Thymus (tissue), 11 donors: ENCODE data around the gene PIP4K2C. TPM values are rescaled to one million over a fixed set of nuclear protein-coding genes. Genes with fewer than 3 reads are reported as not detected.

Experiments used
- DNase-seq, 9 donors: peaks; one replicate each; pipeline ENCODE4 v3.0.0-alpha.2; 2013; ENCODE audit warnings: low spot score in 9 of 9, low read depth in 6 of 9, missing footprints in 1 of 9
- H3K27ac ChIP-seq, 2 donors: one replicate each; pipeline ENCODE4 v1.5.1; 2013; ENCODE audit warnings: control low read depth in 1 of 2, low read depth in 1 of 2, low read length in 1 of 2, mild to moderate bottlenecking in 1 of 2, moderate library complexity in 1 of 2
- H3K27me3 ChIP-seq, 2 donors: one replicate each; pipeline ENCODE4 v1.5.1; 2013; ENCODE audit warnings: low read length in 1 of 2; ENCODE audit not compliant: control insufficient read depth in 2 of 2, insufficient read depth in 1 of 2
- H3K36me3 ChIP-seq, 2 donors: one replicate each; pipeline ENCODE4 v1.5.1; 2013; ENCODE audit warnings: low read length in 1 of 2, mild to moderate bottlenecking in 1 of 2, moderate library complexity in 1 of 2; ENCODE audit not compliant: control insufficient read depth in 2 of 2, insufficient read depth in 2 of 2
- H3K4me1 ChIP-seq, 2 donors: one replicate each; pipeline ENCODE4 v1.5.1; 2013; ENCODE audit warnings: low read length in 2 of 2; ENCODE audit not compliant: control insufficient read depth in 2 of 2, insufficient read depth in 2 of 2
- H3K4me3 ChIP-seq, 2 donors: one replicate each; pipeline ENCODE4 v1.5.1; 2013; ENCODE audit warnings: low read length in 2 of 2, control low read depth in 1 of 2, mild to moderate bottlenecking in 1 of 2
- H3K9me3 ChIP-seq, 2 donors: one replicate each; pipeline ENCODE4 v1.5.1; 2013; ENCODE audit warnings: low read length in 1 of 2, mild to moderate bottlenecking in 1 of 2; ENCODE audit not compliant: control insufficient read depth in 2 of 2, insufficient read depth in 1 of 2
- WGBS: extraction: QIAGEN DNeasy Blood & Tissue Kit; methylation state at CpG from one replicate; pipeline ENCODE4 v1.1.7; 2013; 5-methylcytosine and 5-hydroxymethylcytosine counted together
- polyA plus RNA-seq: library from polyadenylated mRNA; stranded (reverse); fragments of 200-250 nt; gene quantifications from one replicate; pipeline ENCODE4 v1.2.3, GENCODE V29; 2013
- total RNA-seq: library from RNA; stranded (reverse); fragments of 120-200 nt; gene quantifications from one replicate; pipeline ENCODE4 v1.2.4, GENCODE V29; 2013
- donor health status: healthy.

Gene PIP4K2C
- total and polyA plus RNA-seq, 2 donors, result 8.5 to 14.4 TPM

DNA sequence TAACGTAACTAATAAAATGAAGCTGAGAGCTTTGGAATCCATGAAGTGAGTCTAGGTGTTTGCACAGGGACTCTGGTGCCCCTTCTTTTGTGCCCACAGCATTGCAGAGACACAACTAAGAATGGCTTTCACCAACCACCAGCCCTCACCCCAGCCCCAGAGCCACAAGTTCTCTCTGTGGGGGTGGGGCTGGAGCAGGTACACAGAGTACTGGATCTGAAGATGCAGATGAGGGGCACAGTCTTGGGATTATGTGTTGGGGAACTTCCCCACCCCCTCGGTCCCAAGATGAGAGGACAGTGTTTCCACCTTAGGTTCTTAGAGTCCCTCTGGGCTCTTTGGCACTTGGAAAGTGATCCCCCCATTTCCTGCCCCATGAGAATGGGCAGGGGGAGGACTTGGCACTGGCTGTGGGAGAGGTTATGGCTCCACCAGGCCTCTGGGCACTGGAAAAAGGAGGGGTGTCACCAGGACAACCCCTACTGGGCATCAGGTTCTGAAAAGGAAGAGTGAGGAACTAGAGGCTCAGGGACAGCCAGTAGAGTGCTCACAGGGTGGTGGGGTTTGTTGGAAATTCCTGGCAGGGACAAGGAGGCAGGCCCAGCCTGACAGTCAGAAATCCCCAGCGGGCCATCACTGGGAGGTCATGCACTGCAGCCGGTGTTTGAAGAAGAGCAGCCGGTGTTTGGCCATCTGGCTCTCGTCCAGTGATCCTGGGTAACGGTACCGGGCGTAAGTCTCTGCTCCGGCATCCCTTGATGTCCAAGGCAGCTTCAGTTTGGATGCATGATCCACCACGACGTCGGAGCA is 35.3 kb downstream of the PIP4K2C start:
- no peak for DNase-seq
- no peak overlapping the region for H3K4me3 ChIP-seq
- no peak overlapping the region for H3K27ac ChIP-seq
- H3K9me3 ChIP-seq, result peaks cover 0 to 2% of the 10 kb centered on the region in 2 donors
- peaks cover 78 to 100% of the 10 kb centered on the region in 2 donors for H3K27me3 ChIP-seq
- H3K36me3 ChIP-seq, result no peaks in the 10 kb centered on the region
- 47% methylated on average over 13 of the region's 13 CpGs for WGBS
- H3K4me1 ChIP-seq, result peaks cover 0 to 7% of the 10 kb centered on the region in 2 donors

DNA sequence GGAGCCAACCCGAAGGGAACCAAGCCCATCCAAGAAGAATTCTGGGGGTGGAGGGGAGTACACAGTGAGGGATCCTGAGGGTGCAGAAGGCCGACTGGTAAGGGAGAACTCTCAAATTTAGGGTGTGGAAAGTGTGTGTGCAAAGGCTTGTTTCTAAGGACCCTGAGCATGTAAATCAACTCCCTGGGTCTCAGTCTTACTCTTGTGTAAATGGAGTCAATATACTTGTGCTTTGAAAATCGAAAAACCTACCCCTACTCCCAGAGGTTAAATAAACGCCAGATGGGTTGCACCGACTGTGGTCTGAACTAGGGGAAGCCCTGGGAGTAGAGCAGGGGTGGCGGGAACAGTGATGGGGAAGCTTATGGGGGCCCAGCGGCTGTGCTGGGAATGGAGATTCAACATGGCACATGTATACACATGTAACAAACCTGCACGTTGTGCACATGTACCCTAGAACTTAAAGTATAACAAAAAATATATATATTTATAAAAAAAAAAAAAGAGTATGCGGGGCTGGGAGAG is 36.0 kb downstream of the PIP4K2C start:
- H3K27me3 ChIP-seq, result peaks cover 78 to 100% of the 10 kb centered on the region in 2 donors
- 17% methylated on average over 9 of the region's 9 CpGs for WGBS
- no peak for DNase-seq
- H3K9me3 ChIP-seq, result peaks cover 0 to 2% of the 10 kb centered on the region in 2 donors
- no peak overlapping the region for H3K27ac ChIP-seq
- H3K36me3 ChIP-seq, result no peaks in the 10 kb centered on the region
- H3K4me1 ChIP-seq, result peaks cover 0 to under 1% of the 10 kb centered on the region in 2 donors
- no peak overlapping the region for H3K4me3 ChIP-seq

- H3K4me3 ChIP-seq, result no peak overlapping the region
Observed at GRCh38 chr12:57627501-57628279, 36.7 kb downstream of the PIP4K2C start.

DNA sequence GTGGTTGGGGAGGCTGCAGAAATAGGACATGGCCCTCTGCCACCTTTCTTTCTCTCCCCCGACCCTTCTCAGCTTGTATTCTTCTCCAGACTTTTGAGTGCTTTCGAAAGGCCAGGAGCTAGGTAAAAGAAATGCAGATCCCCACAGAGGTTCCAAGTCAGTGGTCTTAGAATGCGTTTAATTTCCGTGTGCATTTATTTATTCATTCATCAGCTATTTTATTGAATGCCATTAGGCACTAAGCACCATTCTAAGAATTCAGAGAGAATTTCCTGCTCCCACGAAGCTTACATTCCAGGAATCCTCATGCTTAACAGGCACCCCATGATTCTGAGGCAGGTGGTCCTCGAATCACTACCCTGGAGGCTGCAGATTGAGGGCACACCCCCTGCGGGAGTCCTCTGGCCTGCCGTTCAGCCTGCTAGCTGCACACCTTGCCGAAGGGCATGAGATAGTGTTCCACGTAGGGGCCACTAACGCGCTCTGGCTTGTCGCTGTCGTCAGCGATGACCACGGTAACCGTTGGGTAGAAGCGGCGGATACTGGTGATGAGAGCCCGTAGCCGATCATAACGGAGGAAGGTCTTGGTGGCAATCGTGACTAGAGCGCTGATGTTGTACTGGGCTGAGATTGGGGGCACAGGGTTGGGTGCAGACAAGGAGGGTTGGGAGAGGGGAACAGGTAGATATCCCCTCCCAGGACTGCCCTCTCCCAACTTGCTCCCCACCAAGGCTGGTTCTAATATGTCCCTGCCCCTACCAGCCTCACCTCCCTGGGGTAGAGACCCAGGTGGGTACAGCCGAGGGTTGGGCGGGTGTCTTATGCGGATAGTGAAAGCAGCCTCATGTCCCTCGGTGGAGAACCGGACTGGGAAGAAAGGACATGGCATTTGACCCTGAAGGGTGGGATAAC is 37.5 kb downstream of the PIP4K2C start:
- Histone ChIP-seq H3K27me3 (peaks cover 76 to 100% of the 10 kb centered on the region in 2 donors), H3K27ac (no peak overlapping the region), H3K36me3 (no peaks in the 10 kb centered on the region), H3K4me1 (peaks cover 0 to 11% of the 10 kb centered on the region in 2 donors), H3K9me3 (peaks cover 0 to 5% of the 10 kb centered on the region in 2 donors), H3K4me3 (no peak overlapping the region)
- DNase-seq, result no peak
- WGBS, result 47% methylated on average over 29 of the region's 29 CpGs

More at GRCh38 chr12:57627501-57628279, 36.7 kb downstream of the PIP4K2C start:
- Histone ChIP-seq H3K9me3 (peaks cover 0 to 5% of the 10 kb centered on the region in 2 donors), H3K27ac (no peak overlapping the region), H3K36me3 (no peaks in the 10 kb centered on the region), H3K27me3 (peaks cover 78 to 100% of the 10 kb centered on the region in 2 donors), H3K4me1 (peaks cover 0 to 6% of the 10 kb centered on the region in 2 donors)
- WGBS, result 4% methylated on average over 67 of the region's 67 CpGs
- DNase-seq, result no peak

DNA sequence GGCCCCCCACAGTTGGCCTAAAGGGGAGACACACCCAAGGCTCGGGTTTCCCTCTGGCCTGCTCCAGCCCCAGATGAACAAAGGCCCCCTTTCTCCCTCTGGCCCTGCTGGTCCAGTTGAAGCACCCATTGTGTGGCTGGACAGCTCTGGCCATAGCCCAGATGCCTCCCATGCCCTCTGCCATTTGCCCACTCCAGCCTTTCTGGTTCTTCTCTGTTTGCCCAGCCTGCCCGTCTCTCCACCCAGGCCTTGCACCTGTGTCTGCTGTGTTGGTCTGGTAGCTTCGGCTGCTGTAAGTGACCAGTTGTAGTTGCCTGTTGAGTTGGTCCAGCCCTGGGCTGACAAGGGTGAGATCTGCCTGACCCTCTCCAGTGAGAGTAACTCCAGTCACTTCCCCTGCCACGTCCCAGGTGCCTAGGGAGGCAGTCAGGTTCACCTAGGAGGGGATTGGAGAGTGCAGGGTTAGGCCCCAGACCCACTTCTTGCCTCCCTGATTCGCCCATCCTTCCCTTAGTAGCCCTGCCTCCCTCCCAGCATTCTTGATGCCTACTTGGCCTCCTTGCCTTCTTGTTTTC is 39.0 kb downstream of the PIP4K2C start:
- DNase-seq, result no peak
- WGBS, result 88% methylated on average over 5 of the region's 5 CpGs
- Histone ChIP-seq H3K27me3 (peaks cover 77 to 92% of the 10 kb centered on the region in 2 donors), H3K4me1 (peaks cover 0 to 11% of the 10 kb centered on the region in 2 donors), H3K4me3 (no peak overlapping the region), H3K36me3 (no peaks in the 10 kb centered on the region), H3K27ac (no peak overlapping the region), H3K9me3 (peaks cover 0 to 5% of the 10 kb centered on the region in 2 donors)

- H3K4me1 ChIP-seq, result peaks cover 0 to 11% of the 10 kb centered on the region in 2 donors
- H3K4me3 ChIP-seq, result no peak overlapping the region
- DNase-seq, result no peak
- peaks cover 74 to 89% of the 10 kb centered on the region in 2 donors for H3K27me3 ChIP-seq
- H3K27ac ChIP-seq, result no peak overlapping the region
- 63% methylated on average over 6 of the region's 6 CpGs for WGBS
- H3K36me3 ChIP-seq, result no peaks in the 10 kb centered on the region
- H3K9me3 ChIP-seq, result peaks cover 0 to 5% of the 10 kb centered on the region in 2 donors
Observed at GRCh38 chr12:57630891-57631433, 40.0 kb downstream of the PIP4K2C start.

GRCh38 chr12:57631566-57632072 is 40.6 kb downstream of the PIP4K2C start:
- no peak for DNase-seq
- Histone ChIP-seq H3K9me3 (peaks cover 0 to 5% of the 10 kb centered on the region in 2 donors), H3K36me3 (no peaks in the 10 kb centered on the region), H3K4me3 (no peak overlapping the region), H3K4me1 (peaks cover 0 to 11% of the 10 kb centered on the region in 2 donors), H3K27me3 (peaks cover 71 to 84% of the 10 kb centered on the region in 2 donors), H3K27ac (no peak overlapping the region)
- WGBS, result 13% methylated on average over 26 of the region's 26 CpGs
